DOHH2 (cell line): ENCODE measurements around the gene E2F4.

Experiments
- H3F3A ChIP-seq: fragments of 200-600 bp; sonication (generic), shearing (Covaris generic); 2 replicates; pipeline ENCODE4 v1.6.0; 2016; ENCODE audit warnings: antibody characterized with exemption, mild to moderate bottlenecking; ENCODE audit not compliant: control insufficient read depth, insufficient read depth
- H3K27ac ChIP-seq: fragments of 200-600 bp; sonication (generic); 2 replicates; pipeline ENCODE4 v1.5.1; 2014; ENCODE audit warnings: low read depth, mild to moderate bottlenecking, low read length, moderate library complexity
- H3K27me3 ChIP-seq: fragments of 200-600 bp; sonication (generic); 2 replicates; pipeline ENCODE4 v1.6.1; 2014; ENCODE audit warnings: mild to moderate bottlenecking, low read length, mixed read lengths; ENCODE audit not compliant: control insufficient read depth
- H3K36me3 ChIP-seq: fragments of 200-600 bp; sonication (generic); 2 replicates; pipeline ENCODE4 v1.6.1; 2014; ENCODE audit warnings: mild to moderate bottlenecking, low read length, moderate library complexity, mixed read lengths; ENCODE audit not compliant: control insufficient read depth
- H3K4me1 ChIP-seq: fragments of 200-600 bp; sonication (generic); 2 replicates; pipeline ENCODE4 v1.6.1; 2014; ENCODE audit warnings: mild to moderate bottlenecking, low read length, mixed read lengths; ENCODE audit not compliant: control insufficient read depth
- H3K4me2 ChIP-seq: fragments of 200-600 bp; sonication (generic); 2 replicates; pipeline ENCODE4 v1.6.0; 2014; ENCODE audit warnings: mild to moderate bottlenecking, low read length, moderate library complexity
- H3K4me3 ChIP-seq: fragments of 200-600 bp; sonication (generic); 2 replicates; pipeline ENCODE4 v1.5.1; 2014; ENCODE audit warnings: mild to moderate bottlenecking, low read length, mixed read lengths
- H3K79me2 ChIP-seq: fragments of 200-600 bp; sonication (generic); 2 replicates; pipeline ENCODE4 v1.6.1; 2014; ENCODE audit warnings: mild to moderate bottlenecking, low read length, mixed read lengths; ENCODE audit not compliant: control insufficient read depth
- H3K9me2 ChIP-seq: fragments of 200-600 bp; sonication (generic); replicated peaks from 2 replicates; pipeline ENCODE4 v1.6.1; 2014; ENCODE audit warnings: mild to moderate bottlenecking, low read length, mixed read lengths; ENCODE audit not compliant: control insufficient read depth
- H3K9me3 ChIP-seq: fragments of 200-600 bp; sonication (generic); 2 replicates; pipeline ENCODE4 v1.6.1; 2014; ENCODE audit warnings: antibody characterized with exemption, low read length, mixed read lengths; ENCODE audit not compliant: control insufficient read depth, insufficient read depth
- H4K20me1 ChIP-seq: fragments of 200-600 bp; sonication (generic); 2 replicates; pipeline ENCODE4 v1.6.0; 2014; ENCODE audit warnings: low read depth, mild to moderate bottlenecking, antibody characterized with exemption, low read length, moderate library complexity; ENCODE audit not compliant: control insufficient read depth, insufficient read depth
- EZH2phosphoT487 ChIP-seq: fragments of 200-600 bp; sonication (generic); IDR thresholded peaks from 2 replicates; pipeline ENCODE4 v1.6.1; 2017; ENCODE audit warnings: borderline replicate concordance, mild to moderate bottlenecking, antibody characterized with exemption, low read length, moderate library complexity, mixed read lengths
- TF ChIP-seq, protein P1 (sequence below): fragments of 200-600 bp; sonication (generic); IDR thresholded peaks from one replicate; pipeline ENCODE4 v1.5.1; 2014; ENCODE audit warnings: antibody characterized with exemption, mild to moderate bottlenecking, low read depth, low read length; ENCODE audit not compliant: poor library complexity, severe bottlenecking

The E2F4 gene

DNA sequence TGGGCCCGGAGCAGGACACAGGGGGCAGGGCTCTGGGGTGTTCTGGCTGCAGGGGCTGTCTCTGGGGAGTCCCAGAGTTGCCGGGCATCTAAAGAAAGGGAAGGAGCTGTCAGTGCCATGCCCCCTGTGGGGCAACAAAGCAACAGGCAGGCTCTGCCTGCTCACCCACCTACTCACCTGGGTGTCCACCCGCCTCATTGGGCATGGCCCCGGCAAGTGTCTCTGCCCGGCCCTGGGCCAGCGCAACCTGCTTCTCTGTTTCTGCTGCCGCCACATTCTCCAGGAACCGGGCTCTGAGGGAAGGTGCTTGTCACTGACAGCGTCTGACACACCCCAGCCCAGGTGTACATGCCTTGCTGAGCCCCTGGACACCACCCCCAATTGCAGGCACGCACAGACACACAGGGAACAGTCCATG lies 42.2 kb downstream of the E2F4 start:
- Histone ChIP-seq H3K27ac (no peak overlapping the region), H3F3A (no peaks in the 10 kb centered on the region), H3K9me2 (no peaks in the 10 kb centered on the region), H3K79me2 (no peaks in the 10 kb centered on the region), H3K36me3 (peaks cover 37% of the 10 kb centered on the region), H4K20me1 (peaks cover 5% of the 10 kb centered on the region; the same call in 1 of the 2 replicates), H3K27me3 (no peaks in the 10 kb centered on the region), H3K4me3 (no peak overlapping the region), H3K4me1 (peaks cover 5% of the 10 kb centered on the region), H3K4me2 (no peak overlapping the region), H3K9me3 (no peaks in the 10 kb centered on the region)
- TF ChIP-seq, protein P1, sequence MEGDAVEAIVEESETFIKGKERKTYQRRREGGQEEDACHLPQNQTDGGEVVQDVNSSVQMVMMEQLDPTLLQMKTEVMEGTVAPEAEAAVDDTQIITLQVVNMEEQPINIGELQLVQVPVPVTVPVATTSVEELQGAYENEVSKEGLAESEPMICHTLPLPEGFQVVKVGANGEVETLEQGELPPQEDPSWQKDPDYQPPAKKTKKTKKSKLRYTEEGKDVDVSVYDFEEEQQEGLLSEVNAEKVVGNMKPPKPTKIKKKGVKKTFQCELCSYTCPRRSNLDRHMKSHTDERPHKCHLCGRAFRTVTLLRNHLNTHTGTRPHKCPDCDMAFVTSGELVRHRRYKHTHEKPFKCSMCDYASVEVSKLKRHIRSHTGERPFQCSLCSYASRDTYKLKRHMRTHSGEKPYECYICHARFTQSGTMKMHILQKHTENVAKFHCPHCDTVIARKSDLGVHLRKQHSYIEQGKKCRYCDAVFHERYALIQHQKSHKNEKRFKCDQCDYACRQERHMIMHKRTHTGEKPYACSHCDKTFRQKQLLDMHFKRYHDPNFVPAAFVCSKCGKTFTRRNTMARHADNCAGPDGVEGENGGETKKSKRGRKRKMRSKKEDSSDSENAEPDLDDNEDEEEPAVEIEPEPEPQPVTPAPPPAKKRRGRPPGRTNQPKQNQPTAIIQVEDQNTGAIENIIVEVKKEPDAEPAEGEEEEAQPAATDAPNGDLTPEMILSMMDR: no peak
- no peak for TF ChIP-seq EZH2phosphoT487

DNA sequence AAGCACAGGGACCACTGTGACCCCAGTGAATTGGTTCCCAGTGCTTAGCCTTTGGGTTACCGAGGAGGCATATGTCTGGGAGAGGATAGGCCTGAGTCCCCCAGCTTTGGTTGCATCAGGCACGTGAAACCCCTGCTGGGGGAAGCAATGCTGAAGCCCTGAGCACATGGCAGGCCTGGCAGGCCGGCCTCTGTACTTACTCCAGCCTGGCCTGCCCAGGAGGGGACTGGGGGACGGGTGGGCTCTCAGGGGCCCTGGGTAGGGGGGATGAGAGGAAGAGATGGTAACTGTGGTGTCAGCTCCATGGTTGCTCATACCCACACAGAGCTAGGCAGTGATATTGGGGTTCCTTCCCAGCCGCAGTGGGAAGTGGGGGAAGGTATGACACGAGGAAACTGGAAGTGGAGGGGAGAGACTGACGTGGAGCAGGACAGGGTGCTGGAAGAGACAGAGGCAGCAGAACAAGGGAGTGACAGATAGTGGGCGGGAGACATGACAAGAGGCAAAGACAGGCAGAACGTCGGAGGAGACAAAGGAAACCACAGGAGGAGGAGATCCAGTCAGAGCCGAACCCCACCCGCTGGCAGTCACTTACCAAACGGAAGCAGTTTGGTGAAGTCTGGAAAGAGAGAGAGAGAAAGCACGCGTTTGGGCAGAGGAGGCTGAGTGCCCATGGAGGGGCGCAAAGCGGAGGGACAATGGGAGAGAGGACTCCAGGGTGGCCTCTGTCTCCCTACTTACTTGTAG lies 44.0 kb downstream of the E2F4 start:
- Histone ChIP-seq H3F3A (no peaks in the 10 kb centered on the region), H3K79me2 (no peaks in the 10 kb centered on the region), H3K27ac (no peak overlapping the region), H3K4me3 (no peak overlapping the region), H3K9me3 (no peaks in the 10 kb centered on the region), H3K36me3 (peaks cover 19% of the 10 kb centered on the region), H3K4me2 (no peak overlapping the region), H3K9me2 (no peaks in the 10 kb centered on the region), H4K20me1 (peaks cover 5% of the 10 kb centered on the region; the same call in 1 of the 2 replicates), H3K4me1 (peaks cover 5% of the 10 kb centered on the region), H3K27me3 (no peaks in the 10 kb centered on the region)
- TF ChIP-seq, protein P1: no peak
- no peak for TF ChIP-seq EZH2phosphoT487

DNA sequence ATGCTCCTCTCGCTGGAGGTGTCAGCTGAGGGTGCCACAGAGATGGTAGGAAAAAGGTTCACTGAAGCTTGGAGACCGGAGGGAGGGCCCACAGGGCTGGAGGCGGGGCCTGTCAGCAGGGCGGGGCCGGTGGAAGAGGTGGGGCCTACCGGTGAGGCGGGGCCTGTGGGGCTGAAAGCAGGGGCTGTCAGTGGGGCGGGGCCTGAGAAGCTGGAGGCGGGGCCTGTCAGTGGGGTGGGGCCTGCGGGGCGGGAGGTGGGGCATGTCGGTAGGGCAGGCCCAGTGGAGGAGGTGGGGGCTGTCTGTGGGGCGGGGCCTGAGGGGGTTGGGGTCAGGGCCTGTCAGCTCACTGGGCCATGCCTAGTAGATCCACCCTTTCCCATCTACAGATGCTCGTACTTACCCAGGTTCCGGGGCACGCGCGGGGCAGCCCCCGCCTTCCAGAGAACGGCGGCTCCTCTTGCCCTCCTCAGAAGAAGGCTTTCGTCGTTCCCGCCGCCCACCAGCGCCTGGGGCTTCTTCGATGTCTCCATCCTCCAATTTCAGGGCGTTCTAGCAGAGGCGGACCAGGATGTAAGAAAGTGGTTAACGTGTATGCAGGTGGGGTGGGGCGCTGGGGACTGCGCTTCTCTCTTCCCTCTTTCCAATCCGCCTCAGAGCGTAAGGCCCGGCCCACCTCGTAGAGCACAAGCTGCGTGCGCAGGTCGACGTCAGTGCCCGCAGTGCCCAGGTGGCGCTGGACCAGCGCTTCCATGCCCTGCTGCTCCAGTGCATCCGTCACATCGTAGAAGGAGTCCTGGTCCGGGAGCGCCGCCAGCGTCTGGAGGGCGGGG lies 44.8 kb downstream of the E2F4 start:
- Histone ChIP-seq H4K20me1 (peaks cover 5% of the 10 kb centered on the region; the same call in 1 of the 2 replicates), H3F3A (no peaks in the 10 kb centered on the region), H3K4me1 (peaks cover 5% of the 10 kb centered on the region), H3K27me3 (no peaks in the 10 kb centered on the region), H3K9me2 (no peaks in the 10 kb centered on the region), H3K4me2 (no peak overlapping the region), H3K27ac (no peak overlapping the region), H3K9me3 (no peaks in the 10 kb centered on the region), H3K79me2 (no peaks in the 10 kb centered on the region; the same call in 1 of the 2 replicates), H3K4me3 (no peak overlapping the region), H3K36me3 (peaks cover 12% of the 10 kb centered on the region)
- TF ChIP-seq, protein P1: no peak
- no peak for TF ChIP-seq EZH2phosphoT487
